Measurements from ENCODE around the gene ITM2C. TPM values are rescaled to one million over a fixed set of nuclear protein-coding genes. Genes with fewer than 3 reads are reported as not detected.

Gene ITM2C
- total and polyA plus RNA-seq, 2 experiments from 2014 or later = 241 to 367 TPM

GRCh38 chr2:230916218-230916617 lies 51.5 kb downstream of the ITM2C start (continued):
- TF ChIP-seq ZNF331 (CRISPR knock-in tag; IDR thresholded peaks at IDR 0.05; ENCODE audit: low read depth) (no peak), JUNB (IDR thresholded peaks at IDR 0.05; ENCODE audit: unreplicated experiment) (no peak), REST (IDR thresholded peaks at IDR 0.05; ENCODE audit: unreplicated experiment) (no peak)

GRCh38 chr2:230919240-230919639 lies 54.5 kb downstream of the ITM2C start:
- Histone ChIP-seq H3K9me2 (ENCODE audit: insufficient read depth) (no peaks in the 10 kb centered on the region), H3K4me2 (no peak overlapping the region), H4K20me1 (replicated peaks; ENCODE audit: insufficient read depth) (no peaks in the 10 kb centered on the region), H3K36me3 (ENCODE audit: insufficient read depth) (no peaks in the 10 kb centered on the region), H3K4me3 (no peak overlapping the region), H3F3A (replicated peaks; ENCODE audit: low read depth) (no peaks in the 10 kb centered on the region), H3K27me3 (ENCODE audit: insufficient read depth) (no peaks in the 10 kb centered on the region), H3K79me2 (replicated peaks; ENCODE audit: insufficient read depth) (no peaks in the 10 kb centered on the region), H3K27ac (ENCODE audit: low read depth) (no peak overlapping the region), H3K4me1 (ENCODE audit: insufficient read depth) (no peaks in the 10 kb centered on the region), H2AFZ (no peak overlapping the region)
- Mint-ChIP-seq H3K9me3 (no peaks in the 10 kb centered on the region), H3K27ac (no peak overlapping the region), H3K4me3 (no peak overlapping the region), H3K36me3 (ENCODE audit: low read depth) (no peaks in the 10 kb centered on the region), H3K4me1 (peaks cover 13% of the 10 kb centered on the region), H3K27me3 (ENCODE audit: insufficient read depth, low read depth, poor library complexity) (peaks cover 6% of the 10 kb centered on the region)
- ATAC-seq (no peak), DNase-seq (ENCODE audit: low spot score) (no peak)
- TF ChIP-seq ETS1 (IDR thresholded peaks at IDR 0.05) = no peak
- TF ChIP-seq POLR2AphosphoS5 (IDR thresholded peaks at IDR 0.05; ENCODE audit: low read depth) = no peak
- no peak for TF ChIP-seq ZNF331 (CRISPR knock-in tag; IDR thresholded peaks at IDR 0.05; ENCODE audit: low read depth)

GRCh38 chr2:230919681-230920080 lies 54.9 kb downstream of the ITM2C start:
- ATAC-seq (no peak), DNase-seq (ENCODE audit: low spot score) (no peak)
- Histone ChIP-seq H3K4me1 (ENCODE audit: insufficient read depth) (no peaks in the 10 kb centered on the region), H3K9me2 (ENCODE audit: insufficient read depth) (no peaks in the 10 kb centered on the region), H4K20me1 (replicated peaks; ENCODE audit: insufficient read depth) (no peaks in the 10 kb centered on the region), H3K4me2 (no peak overlapping the region), H3K27me3 (ENCODE audit: insufficient read depth) (no peaks in the 10 kb centered on the region), H2AFZ (no peak overlapping the region), H3K27ac (ENCODE audit: low read depth) (no peak overlapping the region), H3K4me3 (no peak overlapping the region), H3K36me3 (ENCODE audit: insufficient read depth) (no peaks in the 10 kb centered on the region), H3K79me2 (replicated peaks; ENCODE audit: insufficient read depth) (no peaks in the 10 kb centered on the region), H3F3A (replicated peaks; ENCODE audit: low read depth) (no peaks in the 10 kb centered on the region)
- Mint-ChIP-seq H3K9me3 (no peaks in the 10 kb centered on the region), H3K36me3 (ENCODE audit: low read depth) (no peaks in the 10 kb centered on the region), H3K4me1 (peaks cover 13% of the 10 kb centered on the region), H3K4me3 (no peak overlapping the region), H3K27me3 (ENCODE audit: insufficient read depth, low read depth, poor library complexity) (peaks cover 7% of the 10 kb centered on the region), H3K27ac (no peak overlapping the region)
- no peak for TF ChIP-seq ZNF462 (CRISPR knock-in tag; IDR thresholded peaks at IDR 0.05)
- no peak for TF ChIP-seq ZNF331 (CRISPR knock-in tag; IDR thresholded peaks at IDR 0.05; ENCODE audit: low read depth)
- no peak for TF ChIP-seq ETS1 (IDR thresholded peaks at IDR 0.05)
- TF ChIP-seq JUNB (IDR thresholded peaks at IDR 0.05; ENCODE audit: unreplicated experiment) = no peak
